Measurements from ENCODE around the gene IGSF21.

IGSF21 gene

GRCh38 chr1:18066576-18066975 lies 41.0 kb upstream of the IGSF21 start:
- Histone ChIP-seq H3F3A (ENCODE audit: insufficient read depth, low read length) (no peaks in the 10 kb centered on the region), H3K9ac (ENCODE audit: low read length) (no peak overlapping the region), H4K20me1 (ENCODE audit: insufficient read depth, low read length) (no peaks in the 10 kb centered on the region), H3K36me3 (replicated peaks; ENCODE audit: insufficient read depth, low read length) (no peaks in the 10 kb centered on the region), H2AFZ (ENCODE audit: low read length) (no peak overlapping the region), H3K4me1 (ENCODE audit: low read length) (no peaks in the 10 kb centered on the region), H3K9me2 (replicated peaks; ENCODE audit: insufficient read depth, low read length) (no peaks in the 10 kb centered on the region), H3K27me3 (replicated peaks; ENCODE audit: insufficient read depth, low read length) (peaks cover 81% of the 10 kb centered on the region), H3K9me3 (replicated peaks; ENCODE audit: insufficient read depth, low read length) (no peaks in the 10 kb centered on the region), H3K4me3 (ENCODE audit: low read length) (no peak overlapping the region), H3K4me2 (ENCODE audit: low read depth, low read length) (no peak overlapping the region), H3K27ac (ENCODE audit: low read length) (no peak overlapping the region), H3K79me2 (ENCODE audit: low read length) (no peaks in the 10 kb centered on the region)
- TF ChIP-seq EZH2phosphoT487 (IDR thresholded peaks at IDR 0.05; ENCODE audit: low read length): no peak
- DNase-seq: no peak

GRCh38 chr1:18069903-18070302 lies 37.7 kb upstream of the IGSF21 start:
- Histone ChIP-seq H4K20me1 (ENCODE audit: insufficient read depth, low read length) (no peaks in the 10 kb centered on the region), H3K36me3 (replicated peaks; ENCODE audit: insufficient read depth, low read length) (no peaks in the 10 kb centered on the region), H3K9me2 (replicated peaks; ENCODE audit: insufficient read depth, low read length) (no peaks in the 10 kb centered on the region), H3K79me2 (ENCODE audit: low read length) (no peaks in the 10 kb centered on the region), H3K27ac (ENCODE audit: low read length) (no peak overlapping the region), H3K9ac (ENCODE audit: low read length) (no peak overlapping the region), H3K4me1 (ENCODE audit: low read length) (no peaks in the 10 kb centered on the region), H3K9me3 (replicated peaks; ENCODE audit: insufficient read depth, low read length) (no peaks in the 10 kb centered on the region), H3K4me3 (ENCODE audit: low read length) (no peak overlapping the region), H2AFZ (ENCODE audit: low read length) (no peak overlapping the region), H3K27me3 (replicated peaks; ENCODE audit: insufficient read depth, low read length) (peaks cover 84% of the 10 kb centered on the region), H3K4me2 (ENCODE audit: low read depth, low read length) (no peak overlapping the region), H3F3A (ENCODE audit: insufficient read depth, low read length) (no peaks in the 10 kb centered on the region)
- TF ChIP-seq CTCF (IDR thresholded peaks at IDR 0.05; ENCODE audit: low read length): no peak
- no peak for TF ChIP-seq EZH2 (optimal IDR thresholded peaks at IDR 0.05; ENCODE audit: low read depth, low read length)
- no peak for TF ChIP-seq EZH2phosphoT487 (IDR thresholded peaks at IDR 0.05; ENCODE audit: low read length)
- no peak for DNase-seq

GRCh38 chr1:18072066-18072465 lies 35.5 kb upstream of the IGSF21 start:
- TF ChIP-seq EZH2 (optimal IDR thresholded peaks at IDR 0.05; ENCODE audit: low read depth, low read length) (no peak), CTCF (IDR thresholded peaks at IDR 0.05; ENCODE audit: low read length) (no peak), EZH2phosphoT487 (IDR thresholded peaks at IDR 0.05; ENCODE audit: low read length) (no peak)
- no peak overlapping the region for H2AFZ ChIP-seq (ENCODE audit: low read length)
- H3K4me3 ChIP-seq (ENCODE audit: low read length): no peak overlapping the region
- no peaks in the 10 kb centered on the region for H3F3A ChIP-seq (ENCODE audit: insufficient read depth, low read length)
- H3K4me2 ChIP-seq (ENCODE audit: low read depth, low read length): no peak overlapping the region
- H3K79me2 ChIP-seq (ENCODE audit: low read length): no peaks in the 10 kb centered on the region
- H3K27ac ChIP-seq (ENCODE audit: low read length): no peak overlapping the region
- H3K9me2 ChIP-seq (replicated peaks; ENCODE audit: insufficient read depth, low read length): no peaks in the 10 kb centered on the region
- no peak for DNase-seq
- H3K9ac ChIP-seq (ENCODE audit: low read length): no peak overlapping the region
- H4K20me1 ChIP-seq (ENCODE audit: insufficient read depth, low read length): no peaks in the 10 kb centered on the region
- H3K9me3 ChIP-seq (replicated peaks; ENCODE audit: insufficient read depth, low read length): no peaks in the 10 kb centered on the region
- no peaks in the 10 kb centered on the region for H3K4me1 ChIP-seq (ENCODE audit: low read length)
- no peaks in the 10 kb centered on the region for H3K36me3 ChIP-seq (replicated peaks; ENCODE audit: insufficient read depth, low read length)
- peaks cover 89% of the 10 kb centered on the region for H3K27me3 ChIP-seq (replicated peaks; ENCODE audit: insufficient read depth, low read length)

- Histone ChIP-seq H2AFZ (ENCODE audit: low read length) (no peak overlapping the region), H3K4me2 (ENCODE audit: low read depth, low read length) (no peak overlapping the region), H3K36me3 (replicated peaks; ENCODE audit: insufficient read depth, low read length) (no peaks in the 10 kb centered on the region), H3K27me3 (replicated peaks; ENCODE audit: insufficient read depth, low read length) (peaks cover 89% of the 10 kb centered on the region), H3K4me3 (ENCODE audit: low read length) (no peak overlapping the region), H3K79me2 (ENCODE audit: low read length) (no peaks in the 10 kb centered on the region), H3K9ac (ENCODE audit: low read length) (no peak overlapping the region), H3K9me3 (replicated peaks; ENCODE audit: insufficient read depth, low read length) (no peaks in the 10 kb centered on the region), H3K9me2 (replicated peaks; ENCODE audit: insufficient read depth, low read length) (no peaks in the 10 kb centered on the region), H3F3A (ENCODE audit: insufficient read depth, low read length) (no peaks in the 10 kb centered on the region), H3K4me1 (ENCODE audit: low read length) (no peaks in the 10 kb centered on the region), H3K27ac (ENCODE audit: low read length) (no peak overlapping the region), H4K20me1 (ENCODE audit: insufficient read depth, low read length) (no peaks in the 10 kb centered on the region)
- TF ChIP-seq EZH2phosphoT487 (IDR thresholded peaks at IDR 0.05; ENCODE audit: low read length): no peak
- no peak for TF ChIP-seq EZH2 (optimal IDR thresholded peaks at IDR 0.05; ENCODE audit: low read depth, low read length)
- no peak for TF ChIP-seq CTCF (IDR thresholded peaks at IDR 0.05; ENCODE audit: low read length)
- DNase-seq: no peak
Observed at GRCh38 chr1:18073066-18073642, 34.4 kb upstream of the IGSF21 start.
